HFF-Myc (cell line): ENCODE data around the gene TAAR5.
"Not testable (repeated sequence)": the region's sequence is repeated elsewhere in the genome, so short reads cannot be mapped to it uniquely, and the experiment has no call there.

Experiments used
- DNase-seq: peaks from one replicate; pipeline ENCODE4 v3.0.0-alpha.2; 2011; ENCODE audit warnings: low read depth; ENCODE audit errors: extremely low read depth
- H3K4me3 ChIP-seq: replicated peaks from 2 replicates; pipeline ENCODE4 v1.5.1; 2011; ENCODE audit warnings: low read depth, mild to moderate bottlenecking, control low read depth, low read length
- CTCF ChIP-seq: IDR thresholded peaks from 2 replicates; pipeline ENCODE4 v1.5.1; 2012; ENCODE audit warnings: mild to moderate bottlenecking, low read depth, low read length, control low read depth; ENCODE audit errors: missing control alignments

Gene TAAR5, protein sequence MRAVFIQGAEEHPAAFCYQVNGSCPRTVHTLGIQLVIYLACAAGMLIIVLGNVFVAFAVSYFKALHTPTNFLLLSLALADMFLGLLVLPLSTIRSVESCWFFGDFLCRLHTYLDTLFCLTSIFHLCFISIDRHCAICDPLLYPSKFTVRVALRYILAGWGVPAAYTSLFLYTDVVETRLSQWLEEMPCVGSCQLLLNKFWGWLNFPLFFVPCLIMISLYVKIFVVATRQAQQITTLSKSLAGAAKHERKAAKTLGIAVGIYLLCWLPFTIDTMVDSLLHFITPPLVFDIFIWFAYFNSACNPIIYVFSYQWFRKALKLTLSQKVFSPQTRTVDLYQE

GRCh38 chr6:132589454-132589853, at the start of gene TAAR5:
TAAR5 (minus strand) TSS chr6:132589741; CDS start chr6:132589686, 55 bp downstream.
- DNase-seq, result no peak

DNA sequence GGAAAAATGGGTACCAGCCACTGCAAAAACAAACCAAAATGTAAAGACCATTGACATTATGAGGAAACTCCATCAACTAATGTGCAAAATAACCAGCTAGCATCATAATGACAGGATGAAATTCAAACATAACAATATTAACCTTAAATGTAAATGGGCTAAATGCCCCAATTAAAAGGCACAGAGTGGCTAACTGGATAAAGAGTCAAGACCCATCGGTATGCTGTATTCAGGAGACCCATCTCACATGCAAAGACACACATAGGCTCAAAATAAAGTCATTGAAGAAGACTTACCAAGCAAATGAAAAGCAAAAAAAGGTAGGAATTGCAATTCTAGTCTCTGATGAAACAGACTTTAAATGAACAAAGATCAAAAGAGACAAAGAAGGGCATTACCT, 47.6 kb upstream of the TAAR5 start:
- H3K4me3 ChIP-seq, DNase-seq: not testable (repeated sequence)

More at GRCh38 chr6:132589454-132589853, at the start of gene TAAR5:
- TF ChIP-seq CTCF, result no peak
- no peak within 1 kb of the TSS for H3K4me3 ChIP-seq

GRCh38 chr6:132635906-132636305, 46.4 kb upstream of the TAAR5 start:
- not testable (repeated sequence) for DNase-seq, H3K4me3 ChIP-seq

- H3K4me3 ChIP-seq, DNase-seq: not testable (repeated sequence)
Measured at GRCh38 chr6:132635288-132635687, 45.7 kb upstream of the TAAR5 start.

DNA sequence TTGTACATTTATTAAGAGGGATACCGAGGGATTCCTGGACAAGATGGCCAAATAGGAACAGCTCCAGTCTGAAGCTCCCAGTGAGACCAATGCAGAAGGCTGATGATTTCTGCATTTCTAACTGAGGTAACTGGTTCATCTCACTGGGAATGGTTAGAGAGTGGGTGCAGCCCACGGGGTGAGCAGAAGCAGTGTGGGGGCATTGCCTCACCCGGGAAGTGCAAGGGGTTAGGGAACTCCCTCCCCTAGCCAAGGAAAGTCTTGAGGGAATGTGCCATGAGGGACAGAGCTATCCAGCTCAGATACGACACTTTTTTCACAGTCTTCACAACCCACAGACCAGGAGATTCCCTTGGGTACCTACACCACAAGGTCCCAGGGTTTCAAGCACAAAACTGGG, 45.3 kb upstream of the TAAR5 start:
- H3K4me3 ChIP-seq, result no peak overlapping the region
- TF ChIP-seq CTCF, result no peak
- DNase-seq, result no peak

- DNase-seq, result no peak
- no peak for TF ChIP-seq CTCF
- no peak overlapping the region for H3K4me3 ChIP-seq
Measured at GRCh38 chr6:132633362-132633761, 43.8 kb upstream of the TAAR5 start.

GRCh38 chr6:132624175-132624574, 34.6 kb upstream of the TAAR5 start, which contains the start of gene TAAR2:
TAAR2 (minus strand) TSS chr6:132624275; CDS start chr6:132624275, 0 bp downstream.
- DNase-seq, result no peak
- no peak for TF ChIP-seq CTCF
- no peak within 1 kb of the TSS for H3K4me3 ChIP-seq

- H3K4me3 ChIP-seq, result no peak overlapping the region
- no peak for TF ChIP-seq CTCF
- no peak for DNase-seq
Measured at GRCh38 chr6:132623106-132623845, 33.7 kb upstream of the TAAR5 start.
